Myometrial cell (primary cell): ENCODE measurements around the gene OR7D4. TPM values are rescaled to one million over a fixed set of nuclear protein-coding genes. Genes with fewer than 3 reads are reported as not detected.

Experiments
- total RNA-seq: library from RNA; depleted of rRNA; stranded (reverse); fragments of >200 nt; gene quantifications from 2 replicates; pipeline ENCODE4 v1.2.3, GENCODE V29; 2015

Gene OR7D4
- total RNA-seq, result not detected in 2 replicates

GRCh38 chr19:9219489-9219888 lies at the start of gene OR7D4:
TSS of gene OR7D4 (minus strand) at chr19:9219589. CDS start at chr19:9214837, 4,752 bp downstream.

GRCh38 chr19:9250630-9251029 lies 31.2 kb upstream of the OR7D4 start, which contains the start of gene OR7E24:
TSS of gene OR7E24 (plus strand) at chr19:9250930. CDS start at chr19:9251044, 114 bp downstream.

GRCh38 chr19:9178901-9179300 lies 40.5 kb downstream of the OR7D4 start, which contains the start of gene OR7D2:
TSS of gene OR7D2 (plus strand) at chr19:9178979. CDS start at chr19:9185782, 6,803 bp downstream.

Other genes with a start within 250 kb of the OR7D4 start
- gene MUC16, start 209.2 kb downstream of the OR7D4 start, total RNA-seq, result not detected in 2 replicates
- not detected in 2 replicates for gene OR1M1, start 132.5 kb downstream of the OR7D4 start, total RNA-seq
- gene OR7G2, start 112.1 kb downstream of the OR7D4 start, total RNA-seq, result not detected in 2 replicates
- gene OR7G1, start 103.8 kb downstream of the OR7D4 start, total RNA-seq, result not detected in 2 replicates
- gene OR7G3, start 92.6 kb downstream of the OR7D4 start, total RNA-seq, result not detected in 2 replicates
- gene ZNF317, start 79.2 kb downstream of the OR7D4 start, total RNA-seq, result 9.5 and 10.6 TPM in 2 replicates
- gene OR7D2, start 40.6 kb downstream of the OR7D4 start, total RNA-seq, result not detected in 2 replicates
- not detected in 2 replicates for gene OR7E24, start 31.3 kb upstream of the OR7D4 start, total RNA-seq
- gene ZNF699, start 90.2 kb upstream of the OR7D4 start, total RNA-seq, result 10.8 and 32.9 TPM in 2 replicates
- 3.2 and 6.6 TPM in 2 replicates for gene ZNF559, start 104.6 kb upstream of the OR7D4 start, total RNA-seq
- 0.29 and 0.71 TPM in 2 replicates for gene ZNF177, start 143.4 kb upstream of the OR7D4 start, total RNA-seq
- 5.3 and 8.1 TPM in 2 replicates for gene ZNF266, start 216.0 kb upstream of the OR7D4 start, total RNA-seq